ENCODE data around the gene FHIT.

DNA sequence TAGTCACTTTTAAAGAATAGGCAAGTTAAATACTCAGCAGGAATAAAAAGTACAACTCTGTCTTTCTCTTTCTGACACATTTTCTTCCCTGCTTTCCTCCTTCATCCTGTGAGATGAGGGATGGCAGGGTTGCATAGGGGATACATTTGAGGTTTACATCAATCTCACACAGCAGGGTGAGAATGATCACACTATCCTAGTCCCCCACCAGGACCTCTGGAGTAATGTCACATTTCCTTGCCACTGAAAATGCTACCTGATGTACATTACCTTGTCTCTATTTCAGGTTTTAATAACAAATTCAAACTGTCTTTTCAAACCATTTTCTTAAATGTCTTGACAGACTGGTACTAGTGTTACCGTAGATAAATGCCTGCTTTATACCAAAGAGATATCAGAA, 816.9 kb downstream of the FHIT start:
- no peak for TF ChIP-seq POLR2A (IDR thresholded peaks at IDR 0.05; ENCODE audit: low read length)
- TF ChIP-seq GATA1 (IDR thresholded peaks at IDR 0.05; ENCODE audit: low read depth, low read length): no peak

All from erythroblast (primary cell).